ENCODE results near the gene MTSS2. TPM values are rescaled to one million over a fixed set of nuclear protein-coding genes. Genes with fewer than 3 reads are reported as not detected.
"Not testable (repeated sequence)": the region's sequence is repeated elsewhere in the genome, so short reads cannot be mapped to it uniquely, and the experiment has no call there.

The MTSS2 gene
- total RNA-seq, 2 donors from 2014 or later, result 0.70 to 1.5 TPM

DNA sequence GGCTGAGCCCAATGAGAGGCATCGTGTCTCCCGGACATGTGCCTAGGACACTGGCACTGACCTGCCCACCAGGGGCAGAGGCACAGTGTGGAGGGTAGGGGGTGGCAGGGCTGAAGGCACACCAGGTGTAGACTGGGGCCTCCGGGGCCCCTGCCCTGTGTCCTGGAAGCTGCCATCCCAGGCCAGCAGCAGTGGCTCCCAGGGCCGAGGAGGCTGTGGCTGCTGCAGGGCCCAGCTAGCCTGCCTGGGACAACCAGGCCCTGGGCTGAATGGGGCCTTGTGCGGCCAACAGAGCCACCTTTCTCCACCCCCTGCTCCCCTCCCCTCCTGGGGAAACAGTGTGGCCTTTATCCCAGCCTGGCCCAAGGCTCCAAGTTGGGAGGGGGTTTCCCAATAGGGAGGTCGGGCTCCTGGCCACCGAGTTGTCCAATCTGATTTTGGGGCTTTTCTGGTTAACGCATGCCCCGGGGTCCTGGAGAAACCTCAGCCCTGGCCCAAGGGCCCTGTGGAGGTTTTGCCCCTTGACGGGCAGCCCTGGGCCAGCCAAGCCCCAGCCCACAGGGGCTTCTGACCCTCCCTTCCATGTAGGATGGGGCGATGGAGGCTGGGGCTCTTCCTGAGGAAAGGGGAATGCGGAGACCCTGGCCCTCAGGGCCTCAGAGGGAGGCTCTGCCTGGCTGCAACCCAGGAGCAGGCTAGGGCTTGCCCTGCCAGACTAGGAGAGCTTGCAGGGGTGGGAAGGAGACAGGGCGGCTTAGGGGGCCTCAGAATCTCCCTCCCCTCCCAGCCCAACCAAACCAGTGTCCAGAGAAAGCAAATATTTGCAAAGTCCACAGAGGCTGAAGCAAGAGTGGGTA, 4.2 kb downstream of the MTSS2 start:
- Mint-ChIP-seq H3K36me3 (no peaks in the 10 kb centered on the region), H3K4me3 (no peak overlapping the region), H3K27me3 (peaks cover 0 to 4% of the 10 kb centered on the region in 2 donors), H3K9me3 (no peaks in the 10 kb centered on the region), H3K4me1 (ENCODE audit: low read depth in 2 of 2) (peaks cover 3 to 9% of the 10 kb centered on the region in 2 donors), H3K27ac (no peak overlapping the region)
- ATAC-seq (no peak), DNase-seq (ENCODE audit: low spot score) (no peak)

- DNase-seq (ENCODE audit: low spot score) (no peak), ATAC-seq (no peak)
- no peaks in the 10 kb centered on the region for H3K9me3 Mint-ChIP-seq
- peaks cover 0 to 4% of the 10 kb centered on the region in 2 donors for H3K27me3 Mint-ChIP-seq
- no peak overlapping the region for H3K27ac Mint-ChIP-seq
- H3K4me3 Mint-ChIP-seq, result no peak overlapping the region
- H3K36me3 Mint-ChIP-seq, result no peaks in the 10 kb centered on the region
- peaks cover 3 to 9% of the 10 kb centered on the region in 2 donors for H3K4me1 Mint-ChIP-seq (ENCODE audit: low read depth in 2 of 2)
Observed at GRCh38 chr16:70680495-70681381, 5.1 kb downstream of the MTSS2 start.

GRCh38 chr16:70679671-70680494, 6.0 kb downstream of the MTSS2 start:
- Mint-ChIP-seq H3K36me3 (no peaks in the 10 kb centered on the region), H3K4me1 (ENCODE audit: low read depth in 2 of 2) (peaks cover 3 to 9% of the 10 kb centered on the region in 2 donors), H3K9me3 (no peaks in the 10 kb centered on the region), H3K4me3 (no peak overlapping the region), H3K27me3 (peaks cover 0 to 4% of the 10 kb centered on the region in 2 donors), H3K27ac (no peak overlapping the region)
- no peak for DNase-seq (ENCODE audit: low spot score)
- no peak for ATAC-seq

DNA sequence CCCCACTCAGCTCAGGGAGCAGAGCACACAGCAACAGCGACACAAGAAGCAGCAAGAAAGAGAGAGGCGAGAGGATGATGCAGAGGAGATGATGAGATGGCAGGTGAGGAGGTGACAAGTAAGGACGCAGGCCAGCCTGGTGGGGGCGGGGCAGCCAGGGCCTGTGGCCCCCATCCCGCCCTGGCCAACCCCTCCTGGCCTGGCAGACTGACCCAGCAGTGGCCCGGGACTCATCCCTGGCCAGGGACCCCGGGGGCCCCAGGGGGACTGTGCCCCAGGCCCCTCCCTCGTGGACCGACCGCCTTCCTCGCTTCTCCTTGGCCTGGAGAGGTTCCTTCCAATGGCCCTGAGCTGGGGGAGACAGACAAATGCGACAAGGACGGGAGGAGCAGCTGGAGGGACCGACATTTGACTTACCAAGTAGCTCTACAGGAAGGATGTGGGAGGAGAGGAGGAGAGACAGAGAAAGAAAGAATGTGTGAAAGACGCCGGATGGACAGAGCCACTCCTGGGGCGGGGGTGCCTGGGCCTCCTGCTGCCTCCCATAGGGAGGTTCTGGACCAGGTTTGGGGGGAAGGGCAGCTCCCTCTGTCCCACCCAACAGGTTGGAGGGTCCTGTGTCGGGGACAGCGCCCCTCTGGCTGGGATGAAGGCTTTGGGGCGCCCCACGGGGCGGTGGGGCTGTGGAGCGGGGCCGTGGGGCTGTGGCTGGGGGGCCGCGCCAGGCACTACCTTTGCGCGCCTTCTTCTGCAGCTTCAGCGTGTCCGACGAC, 6.8 kb downstream of the MTSS2 start:
- Mint-ChIP-seq H3K27ac (no peak overlapping the region), H3K4me3 (peak overlapping the region; percentile 45), H3K36me3 (no peaks in the 10 kb centered on the region), H3K27me3 (peaks cover 0 to 3% of the 10 kb centered on the region in 2 donors), H3K4me1 (ENCODE audit: low read depth in 2 of 2) (peaks cover 3 to 9% of the 10 kb centered on the region in 2 donors), H3K9me3 (no peaks in the 10 kb centered on the region)
- ATAC-seq (peak; percentile 21 to 52), DNase-seq (ENCODE audit: low spot score) (no peak)

GRCh38 chr16:70678121-70678897, 7.5 kb downstream of the MTSS2 start:
- no peak overlapping the region for H3K27ac Mint-ChIP-seq

DNA sequence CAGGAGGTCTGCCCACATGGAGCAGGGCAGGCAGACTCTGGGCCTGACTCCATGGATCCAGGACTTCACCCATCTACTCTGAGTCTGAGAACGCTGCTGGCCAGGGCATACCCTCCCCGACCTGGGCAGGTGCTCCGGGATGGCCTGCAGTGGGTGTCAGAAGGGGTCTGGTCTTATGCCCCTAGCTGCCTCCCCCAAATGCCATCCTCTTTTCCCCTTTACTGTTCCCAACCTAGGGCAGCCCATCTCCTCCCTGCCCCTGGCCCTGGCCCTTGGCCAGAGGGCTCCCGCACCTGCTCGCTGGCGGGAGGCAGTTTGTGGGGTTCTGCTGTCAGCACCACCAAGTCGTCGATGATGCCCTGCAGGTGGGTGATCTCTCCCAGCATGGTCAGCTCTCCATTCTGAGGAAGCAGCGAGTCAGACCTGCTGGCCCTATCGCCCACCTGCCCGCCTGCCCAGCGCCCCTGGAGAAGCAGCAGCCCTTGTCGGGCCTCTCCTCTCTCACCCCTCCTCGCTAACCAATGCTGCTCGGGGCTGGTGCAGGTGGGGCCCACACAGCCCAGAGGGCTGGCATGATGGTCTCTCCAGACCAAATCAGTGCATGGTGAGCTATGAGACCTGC, 8.2 kb downstream of the MTSS2 start:
- Mint-ChIP-seq H3K36me3 (no peaks in the 10 kb centered on the region), H3K4me3 (no peak overlapping the region), H3K27ac (no peak overlapping the region), H3K27me3 (no peaks in the 10 kb centered on the region), H3K4me1 (ENCODE audit: low read depth in 2 of 2) (peaks cover 3 to 9% of the 10 kb centered on the region in 2 donors), H3K9me3 (no peaks in the 10 kb centered on the region)
- no peak for DNase-seq (ENCODE audit: low spot score)
- ATAC-seq, result no peak

More at GRCh38 chr16:70678121-70678897, 7.5 kb downstream of the MTSS2 start:
- ATAC-seq (no peak), DNase-seq (ENCODE audit: low spot score) (no peak)
- no peaks in the 10 kb centered on the region for H3K27me3 Mint-ChIP-seq
- H3K4me3 Mint-ChIP-seq, result peak overlapping the region; percentile 45
- no peaks in the 10 kb centered on the region for H3K36me3 Mint-ChIP-seq
- H3K9me3 Mint-ChIP-seq, result no peaks in the 10 kb centered on the region
- H3K4me1 Mint-ChIP-seq (ENCODE audit: low read depth in 2 of 2), result peaks cover 3 to 9% of the 10 kb centered on the region in 2 donors

GRCh38 chr16:70676675-70677498, 9.0 kb downstream of the MTSS2 start:
- no peak for ATAC-seq
- no peaks in the 10 kb centered on the region for H3K36me3 Mint-ChIP-seq

GRCh38 chr16:70675851-70676513, 9.9 kb downstream of the MTSS2 start:
- DNase-seq (ENCODE audit: low spot score), result no peak
- Mint-ChIP-seq H3K4me3 (no peak overlapping the region), H3K36me3 (no peaks in the 10 kb centered on the region), H3K9me3 (no peaks in the 10 kb centered on the region), H3K27ac (no peak overlapping the region), H3K4me1 (ENCODE audit: low read depth in 2 of 2) (peaks cover 3 to 9% of the 10 kb centered on the region in 2 donors), H3K27me3 (no peaks in the 10 kb centered on the region)
- ATAC-seq, result no peak

More at GRCh38 chr16:70676675-70677498, 9.0 kb downstream of the MTSS2 start:
- Mint-ChIP-seq H3K27ac (no peak overlapping the region), H3K4me3 (no peak overlapping the region), H3K27me3 (no peaks in the 10 kb centered on the region), H3K4me1 (ENCODE audit: low read depth in 2 of 2) (peaks cover 3 to 9% of the 10 kb centered on the region in 2 donors), H3K9me3 (no peaks in the 10 kb centered on the region)
- no peak for DNase-seq (ENCODE audit: low spot score)

DNA sequence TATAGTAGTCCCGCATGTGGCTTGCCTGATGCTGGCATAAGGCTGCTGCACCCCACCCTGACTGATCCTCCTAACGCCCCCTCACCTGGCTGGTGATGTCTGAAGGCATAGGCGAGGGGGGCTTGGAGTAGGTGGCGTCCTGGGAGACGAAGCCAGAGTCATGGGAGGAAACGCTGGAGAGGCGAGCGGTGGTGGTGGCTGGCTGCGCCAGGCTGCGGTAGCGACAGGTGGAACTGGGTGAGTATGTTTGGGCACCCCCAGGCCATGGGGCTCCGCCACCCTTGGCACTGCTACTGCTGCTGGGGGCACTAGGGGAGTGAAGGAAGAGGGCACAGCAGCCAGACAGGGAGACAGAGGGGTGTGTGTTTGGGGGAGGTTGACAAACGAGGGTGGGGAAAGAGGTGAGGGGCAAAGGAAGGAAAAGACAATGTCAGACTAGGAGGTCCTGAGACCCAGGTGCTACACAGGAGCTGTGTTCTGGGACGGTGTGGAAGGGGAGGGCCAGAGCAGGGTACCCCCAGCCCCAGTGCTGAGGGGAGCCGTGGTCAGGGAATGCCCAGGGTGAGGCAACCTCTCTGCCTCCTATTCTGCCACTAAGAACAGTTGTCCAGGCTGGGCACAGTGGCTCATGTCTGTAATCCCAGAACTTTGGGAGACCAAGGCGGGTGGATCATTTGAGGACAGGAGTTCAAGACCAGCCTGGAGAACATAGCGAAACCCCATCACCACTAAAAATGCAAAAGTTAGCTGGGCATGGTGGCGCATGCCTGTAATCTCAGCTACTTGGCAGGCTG, 11.4 kb downstream of the MTSS2 start:
- H3K9me3 Mint-ChIP-seq, result no peaks in the 10 kb centered on the region
- H3K27ac Mint-ChIP-seq, result no peak overlapping the region
- ATAC-seq (peak in 1 of 2 donors; percentile 4), DNase-seq (ENCODE audit: low spot score) (no peak)
- peaks cover 3 to 9% of the 10 kb centered on the region in 2 donors for H3K4me1 Mint-ChIP-seq (ENCODE audit: low read depth in 2 of 2)
- H3K4me3 Mint-ChIP-seq, result no peak overlapping the region
- no peaks in the 10 kb centered on the region for H3K27me3 Mint-ChIP-seq
- H3K36me3 Mint-ChIP-seq, result no peaks in the 10 kb centered on the region

DNA sequence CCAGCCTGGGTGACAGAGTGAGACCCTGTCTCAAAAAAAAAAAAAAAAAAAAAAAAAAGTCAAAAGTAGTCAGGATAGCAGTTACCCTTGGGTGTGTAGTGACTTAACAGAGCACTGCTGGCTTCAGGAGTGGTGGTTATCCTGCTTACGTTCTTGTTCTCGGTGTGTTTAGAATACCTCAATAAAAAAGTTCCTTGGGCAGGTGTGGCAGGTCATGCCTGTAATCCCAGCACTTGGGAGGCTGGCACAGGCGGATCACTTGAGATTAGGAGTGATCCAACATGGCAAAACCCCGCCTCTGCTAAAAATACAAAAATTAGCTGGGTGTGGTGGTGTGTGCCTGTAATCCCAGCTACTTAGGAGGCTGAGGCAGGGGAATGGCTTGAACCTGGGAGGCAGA, 14.9 kb downstream of the MTSS2 start:
- not testable (repeated sequence) for H3K27ac Mint-ChIP-seq

More for the DNA sequence above, 14.9 kb downstream of the MTSS2 start:
- not testable (repeated sequence) for H3K36me3 Mint-ChIP-seq; DNase-seq (ENCODE audit: low spot score); H3K9me3 Mint-ChIP-seq; ATAC-seq; H3K4me3 Mint-ChIP-seq; H3K4me1 Mint-ChIP-seq (ENCODE audit: low read depth in 2 of 2); H3K27me3 Mint-ChIP-seq

All from natural killer cell treated with Interleukin-12 subunit alpha and Interleukin-12 subunit beta and Interleukin-15 and Interleukin-18, amount 100 ng/mL, for 72 hours (primary cell).